Mononuclear cell (primary cell): ENCODE results near the gene HES2. TPM values are rescaled to one million over a fixed set of nuclear protein-coding genes. Genes with fewer than 3 reads are reported as not detected.
"Not testable (repeated sequence)": the region's sequence is repeated elsewhere in the genome, so short reads cannot be mapped to it uniquely, and the experiment has no call there.

ENCODE experiments used
- H3K27me3 ChIP-seq: 2 replicates; pipeline ENCODE4 v1.6.0; 2011; ENCODE audit warnings: low read length, control low read depth; ENCODE audit not compliant: insufficient read depth
- H3K4me1 ChIP-seq: 2 replicates; pipeline ENCODE4 v1.5.1; 2011; ENCODE audit warnings: mild to moderate bottlenecking, low read length, control low read depth; ENCODE audit not compliant: insufficient read depth
- H3K4me3 ChIP-seq: 2 replicates; pipeline ENCODE4 v1.5.1; 2011; ENCODE audit warnings: mild to moderate bottlenecking, low read length, moderate library complexity
- H3K9me3 ChIP-seq: 2 replicates; pipeline ENCODE4 v1.5.1; 2011; ENCODE audit warnings: low read depth, mild to moderate bottlenecking, control low read depth, low read length
- total RNA-seq: library from RNA; depleted of rRNA; stranded (reverse); fragments of >200 nt; gene quantifications from one replicate; pipeline ENCODE4 v1.2.3, GENCODE V29; 2012

HES2 gene
- total RNA-seq, 1 donor = not detected

DNA sequence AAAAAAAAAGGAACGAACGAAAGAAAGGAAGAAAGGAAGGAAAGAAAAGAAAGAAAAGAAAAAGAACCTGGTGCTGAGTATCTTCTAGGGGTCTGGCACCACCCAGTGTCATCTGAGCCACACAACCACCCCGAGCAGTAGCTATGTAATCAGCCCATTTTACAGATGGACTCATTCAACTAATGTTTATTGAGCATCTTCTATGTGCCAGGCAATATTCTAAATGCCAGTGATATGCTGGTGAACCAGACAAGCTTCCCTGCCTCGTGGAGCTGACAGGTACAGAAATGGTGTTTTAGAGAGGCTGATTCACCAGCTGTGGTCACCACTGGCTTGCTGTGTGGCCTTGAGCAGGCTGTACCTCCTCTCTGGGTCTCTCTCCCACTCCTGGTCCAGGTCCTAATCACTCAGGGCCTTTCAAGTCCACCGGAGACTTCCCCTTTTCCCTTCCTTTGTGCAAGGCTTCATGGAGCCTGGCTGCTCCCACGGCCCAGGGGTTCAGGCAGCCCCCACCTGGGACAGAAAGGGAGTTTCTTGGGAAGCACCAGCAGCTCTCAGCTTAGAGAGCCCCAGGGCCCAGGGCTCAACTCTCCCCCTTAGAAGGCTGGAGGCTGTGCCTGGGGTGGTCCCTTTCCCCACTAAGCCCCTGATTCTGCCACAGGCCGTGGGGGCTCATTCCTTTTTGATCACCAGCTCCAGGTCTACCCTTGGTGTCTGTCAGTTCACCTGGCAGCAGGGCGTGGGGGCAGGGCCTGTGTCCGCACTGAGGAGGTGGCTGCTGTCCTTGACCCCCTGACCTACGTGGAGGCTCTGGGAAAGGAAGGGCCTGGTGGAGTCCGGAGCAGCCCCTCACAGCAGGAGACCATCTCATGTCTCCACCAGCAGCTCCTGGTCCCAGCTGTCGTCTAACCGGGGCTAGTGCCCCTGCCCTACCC, 12.2 kb upstream of the HES2 start:
- H3K4me1 ChIP-seq, H3K27me3 ChIP-seq, H3K9me3 ChIP-seq, H3K4me3 ChIP-seq: not testable (repeated sequence)

DNA sequence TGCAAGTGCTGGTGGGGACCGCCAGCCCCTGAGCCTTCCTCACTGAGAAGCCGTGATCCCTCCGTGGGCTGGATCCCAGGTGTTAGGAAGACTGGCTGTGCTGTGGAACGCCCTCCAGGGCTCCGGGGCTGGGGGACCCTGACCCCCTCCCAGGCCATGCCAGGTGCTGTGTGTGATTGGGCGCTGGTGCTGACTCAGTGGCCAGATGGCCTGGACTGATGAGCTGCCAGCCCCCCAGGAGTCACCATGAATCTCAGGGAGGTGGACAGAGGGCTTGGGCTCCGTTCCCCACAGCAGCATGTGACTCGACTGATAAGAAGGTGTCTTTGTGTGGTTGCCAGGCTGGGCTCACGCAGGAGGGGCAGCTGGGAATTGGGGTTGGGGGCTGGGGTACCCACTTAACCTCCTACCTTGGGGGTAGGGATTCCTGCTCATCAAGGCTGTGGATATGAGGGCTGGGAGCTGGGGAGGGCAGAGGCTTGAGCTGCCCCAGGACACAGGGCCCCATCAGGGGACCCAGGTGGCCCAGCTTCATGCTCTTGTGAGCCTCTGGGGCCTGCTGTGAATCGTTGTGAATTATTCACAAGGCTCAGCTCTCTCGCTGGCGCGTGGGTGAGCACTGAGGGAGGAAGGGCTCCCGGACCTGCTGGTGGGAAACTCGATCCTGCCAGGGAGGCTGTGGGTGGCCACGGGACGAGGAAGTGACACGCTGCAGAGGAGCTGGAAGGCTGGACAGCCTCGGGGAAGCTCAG, 10.1 kb upstream of the HES2 start:
- H3K27me3 ChIP-seq = peaks cover 12% of the 10 kb centered on the region
- not testable (repeated sequence) for H3K9me3 ChIP-seq, H3K4me1 ChIP-seq, H3K4me3 ChIP-seq

DNA sequence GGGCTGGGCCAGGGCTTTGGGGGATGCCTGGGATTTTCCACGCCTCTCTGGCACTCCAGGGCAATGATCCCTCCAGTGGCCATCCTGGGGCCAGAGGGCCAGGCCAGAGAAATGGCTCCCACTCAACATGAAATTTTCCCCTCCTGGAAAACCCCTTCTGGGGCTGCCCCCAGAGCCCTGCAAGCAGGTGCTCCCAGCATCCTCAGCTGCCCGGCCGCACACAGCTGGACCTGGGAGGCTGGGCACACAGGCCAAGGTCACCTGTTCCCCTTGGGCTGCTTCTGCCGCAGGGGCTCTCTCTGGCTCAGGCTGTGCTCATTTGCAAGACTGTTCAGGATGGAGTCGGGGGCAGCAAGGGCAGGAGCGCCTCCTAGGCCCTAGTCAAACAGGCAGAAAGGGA, 8.7 kb upstream of the HES2 start:
- not testable (repeated sequence) for H3K4me1 ChIP-seq, H3K4me3 ChIP-seq, H3K9me3 ChIP-seq
- H3K27me3 ChIP-seq = peaks cover 22% of the 10 kb centered on the region

DNA sequence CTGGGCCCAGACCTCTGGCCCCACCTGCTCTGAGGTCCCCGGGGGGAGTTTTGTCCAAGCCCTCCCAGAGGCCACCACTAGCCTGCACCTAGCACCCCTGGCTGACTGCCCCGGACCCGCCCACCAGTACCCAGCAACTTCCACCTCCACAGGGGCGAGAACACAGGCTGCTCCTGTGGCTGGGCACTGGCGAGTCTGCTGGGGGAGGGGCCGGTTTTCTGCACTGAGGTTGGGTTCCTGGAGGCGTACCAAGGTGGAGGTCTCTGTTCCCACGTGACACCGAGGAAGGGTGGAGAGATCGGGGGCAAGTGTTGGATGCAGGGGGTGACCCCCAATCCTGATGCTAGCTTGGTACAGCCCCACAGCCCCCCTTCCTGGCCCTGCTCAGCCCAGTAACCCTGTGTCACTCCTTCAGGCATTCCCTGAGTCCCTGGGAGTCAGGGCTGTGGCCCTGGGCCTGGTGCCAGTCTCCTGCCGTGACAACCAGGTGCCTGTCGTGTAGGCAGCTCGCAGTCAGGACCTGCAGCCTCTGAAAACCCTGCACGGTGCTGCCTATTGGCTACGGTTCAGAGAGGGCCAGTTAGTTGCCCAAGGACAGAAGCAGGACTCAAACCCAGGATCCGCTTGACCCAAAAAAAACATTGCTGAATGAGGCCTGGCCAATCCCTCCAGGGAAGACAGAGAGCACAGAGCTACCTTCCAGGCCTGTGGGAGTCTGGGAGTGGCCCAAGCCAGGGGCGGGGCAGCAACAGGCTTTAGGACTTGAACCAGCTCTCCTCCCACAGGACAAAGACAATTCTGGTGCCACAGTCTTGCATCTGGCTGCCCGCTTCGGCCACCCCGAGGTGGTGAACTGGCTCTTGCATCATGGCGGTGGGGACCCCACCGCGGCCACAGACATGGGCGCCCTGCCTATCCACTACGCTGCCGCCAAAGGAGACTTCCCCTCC, 8.0 kb upstream of the HES2 start:
- peaks cover 29% of the 10 kb centered on the region for H3K27me3 ChIP-seq
- H3K4me3 ChIP-seq = no peak overlapping the region
- peaks cover 10% of the 10 kb centered on the region for H3K4me1 ChIP-seq
- H3K9me3 ChIP-seq = no peaks in the 10 kb centered on the region

- H3K9me3 ChIP-seq = no peaks in the 10 kb centered on the region
- peaks cover 10% of the 10 kb centered on the region for H3K4me1 ChIP-seq
- peaks cover 31% of the 10 kb centered on the region for H3K27me3 ChIP-seq
- no peak overlapping the region for H3K4me3 ChIP-seq
Observed at GRCh38 chr1:6426972-6427350, 7.2 kb upstream of the HES2 start.

- Histone ChIP-seq H3K4me1 (peaks cover 10% of the 10 kb centered on the region), H3K4me3 (no peak overlapping the region), H3K9me3 (no peaks in the 10 kb centered on the region), H3K27me3 (peaks cover 33% of the 10 kb centered on the region)
Observed at GRCh38 chr1:6426277-6426971, 6.7 kb upstream of the HES2 start.

DNA sequence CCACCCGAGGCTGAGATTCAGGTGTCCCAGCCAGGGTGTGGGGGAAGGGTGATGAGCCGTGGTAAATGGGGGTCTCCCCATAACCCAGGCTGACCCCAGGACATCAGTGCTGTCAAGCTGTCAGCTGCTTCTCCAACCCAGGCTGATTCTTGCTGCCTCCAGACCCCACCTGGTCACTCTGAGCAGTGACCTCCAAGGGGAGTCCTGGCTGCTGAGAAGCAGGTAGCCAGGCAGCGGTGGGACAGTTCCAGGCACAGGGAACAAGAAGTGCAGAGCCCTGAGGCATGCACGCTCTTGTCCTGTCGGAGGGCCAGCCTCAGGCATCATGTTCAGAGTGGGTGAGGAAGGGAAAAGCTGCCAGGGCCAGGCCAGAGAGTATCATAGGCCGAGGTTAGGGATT, 5.9 kb upstream of the HES2 start:
- peaks cover 41% of the 10 kb centered on the region for H3K27me3 ChIP-seq
- no peaks in the 10 kb centered on the region for H3K9me3 ChIP-seq

GRCh38 chr1:6424619-6425593, 5.2 kb upstream of the HES2 start, which contains the start of gene ESPN:
TSS of gene ESPN (plus strand) at chr1:6424776. CDS start at chr1:6424956, 180 bp downstream.
- H3K9me3 ChIP-seq = no peaks in the 10 kb centered on the region
- H3K4me3 ChIP-seq = no peak within 1 kb of the TSS
- H3K4me1 ChIP-seq = peaks cover 16% of the 10 kb centered on the region
- H3K27me3 ChIP-seq = peaks cover 48% of the 10 kb centered on the region

More for the DNA sequence above, 5.9 kb upstream of the HES2 start:
- no peak overlapping the region for H3K4me3 ChIP-seq
- H3K4me1 ChIP-seq = peaks cover 10% of the 10 kb centered on the region

DNA sequence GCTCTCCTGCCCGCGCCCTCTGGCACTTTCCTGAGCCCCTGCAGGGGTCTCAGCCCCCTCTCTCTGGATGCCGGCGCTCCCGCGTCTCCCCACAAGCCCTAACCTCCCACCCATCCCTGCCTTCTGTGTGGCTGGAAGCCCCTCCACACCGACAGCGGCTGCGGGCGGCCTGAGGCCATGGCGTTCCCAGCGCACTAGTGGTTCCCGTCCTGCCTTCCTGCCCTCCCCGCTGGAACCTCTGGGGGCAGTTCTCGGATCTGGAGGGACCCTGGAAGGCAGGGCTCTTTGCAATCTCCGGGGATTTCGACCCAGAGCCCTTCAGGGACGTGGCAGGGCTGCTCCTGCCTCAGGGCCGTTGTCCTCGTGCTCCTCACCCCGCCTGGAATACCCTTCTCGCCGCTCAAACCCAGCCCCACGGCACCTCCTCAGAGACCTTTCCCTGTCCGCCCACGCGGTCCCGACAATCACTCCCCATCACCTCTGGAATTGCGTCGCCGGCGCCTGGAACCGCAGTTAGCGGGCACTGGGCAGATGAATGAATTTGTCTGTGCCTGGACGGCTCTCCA, 4.4 kb upstream of the HES2 start:
- H3K4me1 ChIP-seq = peaks cover 16% of the 10 kb centered on the region
- H3K9me3 ChIP-seq = no peaks in the 10 kb centered on the region
- peaks cover 48% of the 10 kb centered on the region for H3K27me3 ChIP-seq
- H3K4me3 ChIP-seq = no peak overlapping the region

- H3K4me1 ChIP-seq = peaks cover 16% of the 10 kb centered on the region
Observed at GRCh38 chr1:6423321-6423999, 3.7 kb upstream of the HES2 start.

DNA sequence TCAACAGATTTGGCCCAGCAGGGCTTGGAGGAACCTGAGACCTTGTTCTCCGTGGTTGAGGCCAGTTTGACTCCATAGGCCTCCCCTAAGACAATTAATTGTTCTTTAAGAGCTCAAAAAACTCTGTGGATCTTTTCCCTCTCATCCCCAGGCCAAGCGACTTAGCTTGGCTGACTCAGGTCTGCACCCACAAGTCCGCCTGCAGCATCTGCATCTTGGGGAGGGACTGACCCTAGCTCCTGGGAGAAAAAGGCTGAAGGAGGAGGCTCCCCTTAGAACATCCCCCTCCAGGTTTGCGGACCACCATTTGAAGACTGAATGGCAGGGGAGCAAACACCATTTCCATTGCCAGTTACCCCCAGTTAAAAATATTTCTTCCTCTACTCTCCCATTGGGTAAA, 1.5 kb upstream of the HES2 start:
- no peak overlapping the region for H3K4me3 ChIP-seq
- H3K4me1 ChIP-seq = peaks cover 16% of the 10 kb centered on the region
- H3K27me3 ChIP-seq = peaks cover 67% of the 10 kb centered on the region
- H3K9me3 ChIP-seq = no peaks in the 10 kb centered on the region

More at GRCh38 chr1:6423321-6423999, 3.7 kb upstream of the HES2 start:
- Histone ChIP-seq H3K4me3 (no peak overlapping the region), H3K27me3 (peaks cover 50% of the 10 kb centered on the region), H3K9me3 (no peaks in the 10 kb centered on the region)

- H3K9me3 ChIP-seq = no peaks in the 10 kb centered on the region
- H3K4me3 ChIP-seq = no peak overlapping the region
- peaks cover 61% of the 10 kb centered on the region for H3K27me3 ChIP-seq
- peaks cover 16% of the 10 kb centered on the region for H3K4me1 ChIP-seq
Observed at GRCh38 chr1:6420454-6421042, 829 bp upstream of the HES2 start.
